Measurements from ENCODE around the gene CELF6. TPM values are rescaled to one million over a fixed set of nuclear protein-coding genes. Genes with fewer than 3 reads are reported as not detected.

CELF6 gene
- total RNA-seq, 1 experiment from 2014 or later: 0.19 TPM

DNA sequence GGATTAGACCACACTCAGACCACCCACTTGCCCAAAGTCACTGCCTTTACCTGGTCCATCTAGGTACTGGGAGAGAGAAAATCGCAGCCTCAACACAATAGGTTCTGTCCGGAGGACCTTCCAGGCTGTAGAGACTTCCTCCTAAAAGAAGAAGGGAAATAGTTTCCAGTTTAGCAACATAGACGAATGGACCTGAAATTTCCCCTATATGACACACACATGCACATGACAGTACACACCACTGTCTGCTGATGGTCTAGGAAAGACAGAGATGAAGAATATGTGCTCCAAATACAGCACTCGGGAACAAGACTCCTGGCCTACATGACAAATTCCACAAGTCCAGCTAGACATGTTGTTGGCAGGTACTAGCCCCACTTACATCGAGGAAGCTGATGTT, 54.9 kb downstream of the CELF6 start:
- Mint-ChIP-seq H3K27ac (ENCODE audit: unreplicated experiment) (no peak overlapping the region), H3K27me3 (ENCODE audit: unreplicated experiment) (no peaks in the 10 kb centered on the region), H3K4me3 (ENCODE audit: low read depth, unreplicated experiment) (no peak overlapping the region), H3K9me3 (ENCODE audit: low read depth, unreplicated experiment) (no peaks in the 10 kb centered on the region), H3K36me3 (ENCODE audit: insufficient read depth, unreplicated experiment) (peaks cover 38% of the 10 kb centered on the region), H3K4me1 (ENCODE audit: low read depth, unreplicated experiment) (peaks cover 2% of the 10 kb centered on the region)
- no TSS peak for BruUV-seq (replicated peaks)
- intact Hi-C loops (cut with micrococcal nuclease; ENCODE audit: unreplicated experiment): no loop called here
- TF ChIP-seq, protein P1, sequence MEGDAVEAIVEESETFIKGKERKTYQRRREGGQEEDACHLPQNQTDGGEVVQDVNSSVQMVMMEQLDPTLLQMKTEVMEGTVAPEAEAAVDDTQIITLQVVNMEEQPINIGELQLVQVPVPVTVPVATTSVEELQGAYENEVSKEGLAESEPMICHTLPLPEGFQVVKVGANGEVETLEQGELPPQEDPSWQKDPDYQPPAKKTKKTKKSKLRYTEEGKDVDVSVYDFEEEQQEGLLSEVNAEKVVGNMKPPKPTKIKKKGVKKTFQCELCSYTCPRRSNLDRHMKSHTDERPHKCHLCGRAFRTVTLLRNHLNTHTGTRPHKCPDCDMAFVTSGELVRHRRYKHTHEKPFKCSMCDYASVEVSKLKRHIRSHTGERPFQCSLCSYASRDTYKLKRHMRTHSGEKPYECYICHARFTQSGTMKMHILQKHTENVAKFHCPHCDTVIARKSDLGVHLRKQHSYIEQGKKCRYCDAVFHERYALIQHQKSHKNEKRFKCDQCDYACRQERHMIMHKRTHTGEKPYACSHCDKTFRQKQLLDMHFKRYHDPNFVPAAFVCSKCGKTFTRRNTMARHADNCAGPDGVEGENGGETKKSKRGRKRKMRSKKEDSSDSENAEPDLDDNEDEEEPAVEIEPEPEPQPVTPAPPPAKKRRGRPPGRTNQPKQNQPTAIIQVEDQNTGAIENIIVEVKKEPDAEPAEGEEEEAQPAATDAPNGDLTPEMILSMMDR (IDR thresholded peaks at IDR 0.05; ENCODE audit: unreplicated experiment): no peak
- CTCF ChIA-PET: interaction anchor here (1.1 kb wide), 1 partner anchor 8 kb away, joined by 3 read pairs; no protein-coding TSS in a partner anchor
- DNase-seq: no peak

DNA sequence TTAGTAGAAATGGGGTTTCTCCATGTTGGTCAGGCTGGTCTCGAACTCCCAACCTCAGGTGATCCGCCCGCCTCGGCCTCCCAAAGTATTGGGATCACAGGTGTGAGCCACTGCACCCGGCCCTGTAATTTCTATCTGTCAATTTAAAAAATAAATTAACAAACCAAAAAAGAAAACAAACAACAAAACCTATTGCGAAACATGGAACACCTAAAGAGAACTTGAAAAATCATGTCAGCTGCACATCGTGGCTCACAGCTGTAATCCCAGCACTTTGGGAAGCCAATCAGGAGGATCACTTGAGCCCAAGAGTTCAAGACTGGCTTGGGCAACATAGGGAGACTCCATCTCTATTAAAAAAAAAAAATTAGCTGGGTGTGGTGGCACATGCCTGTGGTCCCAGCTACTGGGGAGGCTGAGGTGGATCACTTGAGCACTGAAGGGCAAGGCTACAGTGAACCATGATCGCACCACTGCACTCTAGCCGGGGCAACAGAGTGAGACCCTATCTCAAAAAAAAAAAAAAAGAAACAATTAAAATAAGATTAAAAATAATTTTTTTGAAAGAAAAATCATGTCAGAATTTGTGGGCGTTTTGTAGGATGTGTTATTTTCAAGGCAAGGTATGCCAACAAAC, 67.2 kb downstream of the CELF6 start:
- Mint-ChIP-seq H3K27ac (ENCODE audit: unreplicated experiment) (no peak overlapping the region), H3K9me3 (ENCODE audit: low read depth, unreplicated experiment) (no peaks in the 10 kb centered on the region), H3K27me3 (ENCODE audit: unreplicated experiment) (no peaks in the 10 kb centered on the region), H3K4me3 (ENCODE audit: low read depth, unreplicated experiment) (no peak overlapping the region), H3K36me3 (ENCODE audit: insufficient read depth, unreplicated experiment) (peaks cover 57% of the 10 kb centered on the region), H3K4me1 (ENCODE audit: low read depth, unreplicated experiment) (no peaks in the 10 kb centered on the region)
- no peak for DNase-seq
- CTCF ChIA-PET: no interaction called here
- BruUV-seq (replicated peaks): no TSS peak
- intact Hi-C loops (cut with micrococcal nuclease; ENCODE audit: unreplicated experiment): no loop called here
- TF ChIP-seq, protein P1 (IDR thresholded peaks at IDR 0.05; ENCODE audit: unreplicated experiment): no peak

DNA sequence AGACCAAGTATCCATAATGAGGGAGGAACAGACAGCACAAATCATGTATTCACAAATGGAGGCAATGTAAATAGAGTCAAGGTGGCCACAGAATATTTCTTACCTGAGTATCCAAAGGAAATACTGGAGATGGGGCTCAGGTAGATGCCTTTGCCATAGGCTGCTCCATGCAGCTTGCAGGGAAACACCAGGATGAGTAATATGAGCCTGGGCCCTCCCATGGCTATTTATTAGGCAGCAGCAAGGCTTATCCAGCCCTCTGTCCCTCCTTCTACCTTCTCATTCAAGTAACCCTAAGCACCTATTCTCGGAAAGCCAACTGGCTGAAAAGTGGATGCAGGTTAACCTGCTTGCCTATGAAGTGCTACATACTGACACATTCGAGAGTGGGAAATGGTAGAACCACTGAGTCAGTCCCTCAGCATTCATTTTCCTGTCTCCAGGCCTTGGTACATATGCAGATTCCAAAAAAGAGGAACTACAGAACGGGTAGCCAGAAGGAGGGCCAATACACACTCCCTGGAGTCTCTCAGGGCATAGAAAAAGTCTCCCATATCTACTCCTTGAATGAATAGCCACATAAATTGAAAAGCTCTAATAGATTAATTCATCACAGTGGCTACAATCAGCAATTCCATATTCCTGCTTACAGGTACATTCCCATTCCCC, 70.7 kb downstream of the CELF6 start:
- no TSS peak for BruUV-seq (replicated peaks)
- CTCF ChIA-PET: no interaction called here
- no peak for DNase-seq
- no peaks in the 10 kb centered on the region for H3K9me3 Mint-ChIP-seq (ENCODE audit: low read depth, unreplicated experiment)
- TF ChIP-seq, protein P1 (IDR thresholded peaks at IDR 0.05; ENCODE audit: unreplicated experiment): no peak
- no peaks in the 10 kb centered on the region for H3K4me1 Mint-ChIP-seq (ENCODE audit: low read depth, unreplicated experiment)
- intact Hi-C loops (cut with micrococcal nuclease; ENCODE audit: unreplicated experiment): no loop called here
- H3K4me3 Mint-ChIP-seq (ENCODE audit: low read depth, unreplicated experiment): no peak overlapping the region
- peaks cover 34% of the 10 kb centered on the region for H3K36me3 Mint-ChIP-seq (ENCODE audit: insufficient read depth, unreplicated experiment)
- H3K27ac Mint-ChIP-seq (ENCODE audit: unreplicated experiment): no peak overlapping the region
- no peaks in the 10 kb centered on the region for H3K27me3 Mint-ChIP-seq (ENCODE audit: unreplicated experiment)

DNA sequence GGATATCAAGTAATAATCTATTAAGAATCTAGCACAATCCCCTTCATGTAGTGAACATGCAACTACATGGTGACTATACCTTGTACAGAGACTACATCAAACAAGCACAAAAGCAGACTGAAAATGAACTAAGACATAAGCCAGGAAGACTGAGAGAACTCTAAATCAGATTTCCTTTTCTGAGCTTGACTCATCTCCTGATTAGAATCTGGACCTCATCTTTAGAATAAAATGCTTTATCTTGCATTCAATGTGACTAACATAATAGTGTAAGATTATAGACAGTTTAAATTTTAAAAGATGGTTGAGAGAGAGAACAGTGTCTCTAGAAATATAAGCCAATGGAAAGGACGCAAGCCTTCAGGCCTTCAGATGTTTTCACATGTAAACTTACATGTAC, 71.4 kb downstream of the CELF6 start:
- CTCF ChIA-PET: no interaction called here
- no peak overlapping the region for H3K4me3 Mint-ChIP-seq (ENCODE audit: low read depth, unreplicated experiment)

More for the DNA sequence above, 71.4 kb downstream of the CELF6 start:
- intact Hi-C loops (cut with micrococcal nuclease; ENCODE audit: unreplicated experiment): no loop called here
- no peak for DNase-seq
- no peaks in the 10 kb centered on the region for H3K27me3 Mint-ChIP-seq (ENCODE audit: unreplicated experiment)
- no peak overlapping the region for H3K27ac Mint-ChIP-seq (ENCODE audit: unreplicated experiment)
- BruUV-seq (replicated peaks): no TSS peak
- no peaks in the 10 kb centered on the region for H3K9me3 Mint-ChIP-seq (ENCODE audit: low read depth, unreplicated experiment)
- TF ChIP-seq, protein P1 (IDR thresholded peaks at IDR 0.05; ENCODE audit: unreplicated experiment): no peak
- no peaks in the 10 kb centered on the region for H3K4me1 Mint-ChIP-seq (ENCODE audit: low read depth, unreplicated experiment)
- H3K36me3 Mint-ChIP-seq (ENCODE audit: insufficient read depth, unreplicated experiment): peaks cover 30% of the 10 kb centered on the region

Data from Calu3 (cell line).